Liver (tissue), 3 donors: ENCODE measurements around the gene CHEK1.

Experiments used
- EGR1 ChIP-seq, 2 donors: IDR thresholded peaks; 2 replicates each; pipeline ENCODE4 v1.6.1; 2016 to 2018; ENCODE audit warnings: antibody characterized with exemption in 2 of 2, low read depth in 2 of 2
- FOXA1 ChIP-seq: IDR thresholded peaks from 2 replicates; pipeline ENCODE4 v1.6.1; 2016; ENCODE audit warnings: antibody characterized with exemption
- GABPA ChIP-seq, 2 donors: IDR thresholded peaks in 1 of 2; conservative IDR thresholded peaks in 1 of 2; 2 replicates each; pipeline ENCODE4 v1.6.1; 2016; ENCODE audit warnings: antibody characterized with exemption in 2 of 2, mild to moderate bottlenecking in 1 of 2, moderate library complexity in 1 of 2
- HNF4G ChIP-seq: IDR thresholded peaks from 2 replicates; pipeline ENCODE4 v1.6.1; 2016; ENCODE audit warnings: antibody characterized with exemption
- RAD21 ChIP-seq, 2 donors: IDR thresholded peaks; 2 replicates each; pipeline ENCODE4 v1.6.1; 2016; ENCODE audit warnings: antibody characterized with exemption in 2 of 2, mild to moderate bottlenecking in 2 of 2
- SP1 ChIP-seq: IDR thresholded peaks from 2 replicates; pipeline ENCODE4 v1.6.1; 2018; ENCODE audit warnings: antibody characterized with exemption, mild to moderate bottlenecking
- TAF1 ChIP-seq: conservative IDR thresholded peaks from 2 replicates; pipeline ENCODE4 v1.6.1; 2016; ENCODE audit warnings: antibody characterized with exemption, mild to moderate bottlenecking
- YY1 ChIP-seq: IDR thresholded peaks from 2 replicates; pipeline ENCODE4 v1.6.1; 2016; ENCODE audit warnings: antibody characterized with exemption, mild to moderate bottlenecking
- TF ChIP-seq, protein P1 (sequence below): fragments of 150-350 bp; IDR thresholded peaks from 2 replicates; pipeline ENCODE4 v1.5.1; 2017; ENCODE audit warnings: improper control_type of control experiment, low read depth, low read length; ENCODE audit not compliant: missing input control
- TF ChIP-seq, protein P2 (sequence below): IDR thresholded peaks from 2 replicates; pipeline ENCODE4 v1.6.1; 2016; ENCODE audit warnings: antibody characterized with exemption
- TF ChIP-seq, protein P3 (sequence below): IDR thresholded peaks from 2 replicates; pipeline ENCODE4 v1.6.1; 2016; ENCODE audit warnings: antibody characterized with exemption
- donor health status: healthy.
- donor health status: healthy.

DNA sequence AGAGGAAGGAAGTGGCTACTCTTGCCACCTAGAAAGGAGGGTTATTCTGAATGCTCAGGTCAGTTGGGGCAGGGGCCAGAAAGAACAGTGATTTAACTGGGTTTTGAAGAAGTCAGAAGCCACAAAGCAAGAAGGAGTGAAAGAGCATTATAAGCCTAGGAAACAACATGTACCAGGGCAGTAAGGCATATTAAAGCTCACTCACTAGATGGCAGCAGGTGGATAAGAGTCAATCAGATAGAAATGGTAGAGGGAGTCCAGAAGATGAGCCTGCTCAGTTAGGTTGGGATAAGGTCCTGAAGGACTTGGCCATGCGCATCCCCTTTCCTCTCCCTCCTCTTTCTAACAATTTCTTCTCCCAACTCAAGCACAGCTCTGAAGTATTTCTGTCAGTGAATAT is 99.2 kb downstream of the CHEK1 start:
- TF ChIP-seq GABPA (IDR thresholded peaks at IDR 0.05 in 1 of 2, conservative IDR thresholded peaks at IDR 0.05 in 1 of 2) (no peak), YY1 (no peak), SP1 (no peak), TAF1 (no peak), EGR1 (IDR thresholded peaks at IDR 0.05; ENCODE audit: low read depth in 2 of 2) (no peak), HNF4G (no peak), FOXA1 (no peak), RAD21 (IDR thresholded peaks at IDR 0.05) (peak in 1 of 2 donors; percentile 32)
- TF ChIP-seq, protein P1, sequence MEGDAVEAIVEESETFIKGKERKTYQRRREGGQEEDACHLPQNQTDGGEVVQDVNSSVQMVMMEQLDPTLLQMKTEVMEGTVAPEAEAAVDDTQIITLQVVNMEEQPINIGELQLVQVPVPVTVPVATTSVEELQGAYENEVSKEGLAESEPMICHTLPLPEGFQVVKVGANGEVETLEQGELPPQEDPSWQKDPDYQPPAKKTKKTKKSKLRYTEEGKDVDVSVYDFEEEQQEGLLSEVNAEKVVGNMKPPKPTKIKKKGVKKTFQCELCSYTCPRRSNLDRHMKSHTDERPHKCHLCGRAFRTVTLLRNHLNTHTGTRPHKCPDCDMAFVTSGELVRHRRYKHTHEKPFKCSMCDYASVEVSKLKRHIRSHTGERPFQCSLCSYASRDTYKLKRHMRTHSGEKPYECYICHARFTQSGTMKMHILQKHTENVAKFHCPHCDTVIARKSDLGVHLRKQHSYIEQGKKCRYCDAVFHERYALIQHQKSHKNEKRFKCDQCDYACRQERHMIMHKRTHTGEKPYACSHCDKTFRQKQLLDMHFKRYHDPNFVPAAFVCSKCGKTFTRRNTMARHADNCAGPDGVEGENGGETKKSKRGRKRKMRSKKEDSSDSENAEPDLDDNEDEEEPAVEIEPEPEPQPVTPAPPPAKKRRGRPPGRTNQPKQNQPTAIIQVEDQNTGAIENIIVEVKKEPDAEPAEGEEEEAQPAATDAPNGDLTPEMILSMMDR, result no peak
- TF ChIP-seq, protein P2, sequence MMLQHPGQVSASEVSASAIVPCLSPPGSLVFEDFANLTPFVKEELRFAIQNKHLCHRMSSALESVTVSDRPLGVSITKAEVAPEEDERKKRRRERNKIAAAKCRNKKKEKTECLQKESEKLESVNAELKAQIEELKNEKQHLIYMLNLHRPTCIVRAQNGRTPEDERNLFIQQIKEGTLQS, result no peak
- TF ChIP-seq, protein P3, sequence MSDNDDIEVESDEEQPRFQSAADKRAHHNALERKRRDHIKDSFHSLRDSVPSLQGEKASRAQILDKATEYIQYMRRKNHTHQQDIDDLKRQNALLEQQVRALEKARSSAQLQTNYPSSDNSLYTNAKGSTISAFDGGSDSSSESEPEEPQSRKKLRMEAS, result no peak
